HG03095 (cell line): Measurements from ENCODE around the gene ARHGEF40.
A peak's percentile ranks its signal among the peaks of the same experiment; 100 is the strongest.

Experiments used
- ATAC-seq: cut with Tn5 transposase; IDR thresholded peaks from one replicate; pipeline ENCODE4 v1.9.1; 2021; ENCODE audit warnings: moderate library complexity; ENCODE audit not compliant: unreplicated experiment

ARHGEF40 gene

GRCh38 chr14:21078726-21079125 is 8.6 kb downstream of the ARHGEF40 start:
- no peak for ATAC-seq

- ATAC-seq, result no peak
Observed at GRCh38 chr14:21081521-21082142, 11.5 kb downstream of the ARHGEF40 start.

DNA sequence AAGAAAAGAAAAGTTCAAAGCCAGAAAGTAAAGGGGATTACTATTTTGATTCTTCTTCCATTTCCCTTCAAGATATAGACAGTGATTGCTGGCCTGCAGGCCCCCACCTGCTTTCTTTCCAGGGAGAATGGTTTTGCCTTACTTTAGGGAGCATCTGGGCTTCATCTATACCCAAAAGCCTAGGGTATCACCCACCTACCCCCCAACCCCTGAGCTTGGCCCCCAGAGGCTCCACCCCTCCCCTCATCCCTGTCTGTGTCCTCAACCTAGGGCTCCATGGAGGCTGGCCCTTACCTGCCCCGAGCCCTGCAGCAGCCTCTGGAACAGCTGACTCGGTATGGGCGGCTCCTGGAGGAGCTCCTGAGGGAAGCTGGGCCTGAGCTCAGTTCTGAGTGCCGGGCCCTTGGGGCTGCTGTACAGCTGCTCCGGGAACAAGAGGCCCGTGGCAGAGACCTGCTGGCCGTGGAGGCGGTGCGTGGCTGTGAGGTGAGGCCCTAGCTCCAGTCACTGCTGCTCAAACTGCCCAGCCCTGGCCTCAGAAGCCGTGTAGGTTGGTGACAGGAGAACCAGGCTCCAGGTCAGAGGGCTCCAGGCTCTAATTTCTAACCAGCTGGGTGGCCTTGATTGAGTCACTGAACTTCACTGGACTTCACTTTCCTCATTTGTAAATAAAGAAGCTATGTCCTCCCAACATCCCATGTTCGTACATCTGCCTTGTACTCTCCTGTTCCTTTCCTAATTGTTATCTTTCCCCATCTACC is 13.6 kb downstream of the ARHGEF40 start:
- ATAC-seq, result no peak

- no peak for ATAC-seq
Observed at GRCh38 chr14:21084396-21084795, 14.3 kb downstream of the ARHGEF40 start.

- no peak for ATAC-seq
Observed at GRCh38 chr14:21084998-21085853, 15.1 kb downstream of the ARHGEF40 start.

DNA sequence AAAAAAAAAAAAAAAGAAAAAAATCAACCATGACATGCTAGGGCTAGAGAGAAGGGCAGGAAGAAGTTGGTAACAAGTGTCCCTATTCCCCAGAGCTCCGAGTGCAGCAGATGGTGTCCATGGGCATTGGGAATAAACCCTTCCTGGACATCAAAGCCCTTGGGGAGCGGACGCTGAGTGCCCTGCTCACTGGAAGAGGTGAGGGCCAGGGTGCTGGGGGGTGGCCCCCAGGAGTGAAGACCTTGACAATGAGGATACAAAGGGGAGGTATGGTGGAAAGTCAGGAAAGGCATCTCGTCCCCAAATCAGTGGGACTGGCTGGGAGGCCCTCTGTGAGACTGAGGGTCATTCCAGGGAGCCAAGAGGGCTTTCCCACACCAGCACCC is 16.8 kb downstream of the ARHGEF40 start:
- no peak for ATAC-seq

DNA sequence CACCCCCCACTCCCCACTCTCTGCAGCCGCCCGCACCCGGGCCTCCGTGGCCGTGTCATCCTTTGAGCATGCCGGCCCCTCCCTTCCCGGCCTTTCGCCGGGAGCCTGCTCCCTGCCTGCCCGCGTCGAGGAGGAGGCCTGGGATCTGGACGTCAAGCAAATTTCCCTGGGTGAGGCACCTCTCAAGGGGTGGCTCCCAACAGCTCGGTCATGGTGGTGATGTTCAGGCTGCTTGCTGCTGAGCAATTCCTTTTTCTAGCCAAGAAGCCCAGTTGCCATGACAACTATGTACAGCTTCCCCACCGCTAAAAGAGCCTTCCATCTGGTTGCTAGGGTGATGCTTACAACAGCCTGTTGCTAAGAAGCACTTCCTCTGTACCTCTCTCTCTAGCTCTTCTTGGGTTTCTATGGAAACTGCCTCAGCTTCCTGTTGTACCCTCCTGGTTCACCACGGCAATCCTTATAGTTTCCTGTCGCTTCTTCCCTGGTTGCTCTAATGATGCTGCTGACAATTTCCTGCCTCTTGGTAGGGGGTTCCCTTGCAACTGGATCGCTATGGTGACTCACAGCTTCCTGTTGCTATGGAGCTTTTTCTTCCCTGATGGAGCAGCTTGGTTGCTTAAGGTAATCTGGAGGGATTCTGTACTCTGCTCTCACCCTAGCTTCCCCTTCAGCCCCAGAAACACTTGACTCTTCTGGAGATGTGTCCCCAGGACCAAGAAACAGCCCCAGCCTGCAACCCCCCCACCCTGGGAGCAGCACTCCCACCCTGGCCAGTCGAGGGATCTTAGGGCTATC is 17.4 kb downstream of the ARHGEF40 start:
- no peak for ATAC-seq

- no peak for ATAC-seq
Observed at GRCh38 chr14:21088687-21089086, 18.6 kb downstream of the ARHGEF40 start.

DNA sequence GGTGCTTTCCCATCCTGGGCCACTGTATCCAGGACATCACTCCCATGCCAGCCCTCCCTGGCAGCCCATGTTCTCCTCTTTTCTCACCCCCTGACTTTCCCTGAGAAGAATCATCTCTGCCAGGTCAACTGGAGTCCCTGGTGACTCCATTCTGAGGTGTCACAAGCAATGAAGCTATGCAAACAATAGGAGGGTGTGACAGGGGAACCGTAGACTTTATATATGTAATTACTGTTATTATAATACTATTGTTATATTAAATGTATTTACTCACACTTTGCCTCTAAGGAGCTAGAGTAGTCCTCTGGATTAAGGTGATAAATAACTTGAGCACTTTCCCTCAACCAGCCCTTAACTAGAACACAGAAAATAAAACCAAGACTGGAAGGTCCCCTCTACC is 19.2 kb downstream of the ARHGEF40 start:
- no peak for ATAC-seq

DNA sequence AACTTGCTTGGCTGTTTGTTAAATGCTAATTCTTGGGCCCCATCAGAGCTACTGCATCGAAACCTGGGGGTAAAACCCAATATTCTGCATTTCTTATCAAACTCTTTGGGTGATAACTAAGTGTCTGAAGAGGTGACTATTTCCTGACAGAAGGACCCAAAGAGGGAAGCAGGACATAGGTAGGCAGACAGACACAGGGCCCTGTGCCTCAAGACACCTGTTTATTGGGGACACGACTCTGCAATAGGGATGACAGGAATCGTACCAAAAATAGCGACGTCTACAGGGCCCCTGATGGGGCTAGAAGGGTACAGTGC is 19.7 kb downstream of the ARHGEF40 start:
- ATAC-seq, result no peak

GRCh38 chr14:21090194-21090939 is 20.3 kb downstream of the ARHGEF40 start:
- ATAC-seq, result no peak

DNA sequence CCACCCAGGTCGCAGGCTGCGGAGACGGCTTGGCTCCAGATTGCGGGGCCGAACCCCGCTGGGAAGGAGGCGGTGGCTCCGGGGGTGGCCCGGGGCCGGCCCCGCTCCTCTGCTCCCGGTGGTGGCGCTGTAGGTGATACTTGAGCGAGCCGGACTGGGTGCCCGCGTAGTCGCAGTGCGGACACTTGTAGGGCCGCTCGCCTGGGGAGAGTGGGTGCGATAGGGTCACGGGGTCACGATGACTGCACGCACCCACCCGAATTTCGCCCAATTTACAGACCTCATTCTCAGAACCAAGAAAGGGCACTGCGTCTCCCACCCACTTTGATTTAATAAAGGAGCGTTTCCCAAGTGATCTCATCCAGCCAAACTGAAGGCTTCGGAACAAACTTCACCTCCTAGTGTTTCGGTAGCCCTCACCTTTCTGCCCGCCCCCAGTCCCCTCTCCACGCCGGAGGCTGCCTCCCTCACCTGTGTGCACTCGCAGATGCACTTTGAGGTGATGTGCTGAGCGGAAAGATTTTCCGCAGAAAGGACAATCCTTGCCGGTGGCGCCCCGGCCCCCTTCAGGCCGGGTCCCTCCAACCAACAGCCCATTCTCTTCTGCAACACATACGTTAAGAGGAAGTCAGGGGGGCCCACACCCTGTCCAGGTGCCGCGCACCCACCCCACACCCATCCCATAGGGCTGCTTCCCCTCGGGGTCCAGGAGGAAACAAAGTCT is 21.0 kb downstream of the ARHGEF40 start:
- ATAC-seq, result no peak

DNA sequence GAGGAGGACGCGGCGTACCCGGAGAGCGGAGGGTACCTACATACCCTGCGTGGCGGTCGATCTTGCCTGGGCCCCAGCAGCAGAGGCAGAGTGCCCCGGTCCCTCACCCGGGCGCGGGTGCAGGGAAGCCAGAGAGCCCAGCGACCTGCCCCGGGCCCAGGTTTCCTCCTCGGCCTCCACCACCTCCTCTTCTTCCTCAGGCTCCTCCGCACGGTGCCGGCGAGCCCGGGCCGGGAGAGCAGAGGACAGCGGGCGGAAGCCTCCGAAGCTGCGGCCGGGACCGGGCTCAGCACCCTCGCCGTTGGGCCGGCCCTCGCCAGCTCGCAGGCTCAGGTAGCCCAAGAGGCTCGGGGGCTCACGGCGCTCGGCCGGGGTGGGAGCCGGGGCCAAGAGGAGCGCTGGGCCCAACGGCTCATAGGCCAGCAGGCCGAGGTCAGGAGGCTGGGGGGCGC is 21.7 kb downstream of the ARHGEF40 start:
- ATAC-seq, result no peak

- ATAC-seq, result peak; percentile 76
Observed at GRCh38 chr14:21092273-21093011, 22.3 kb downstream of the ARHGEF40 start.

DNA sequence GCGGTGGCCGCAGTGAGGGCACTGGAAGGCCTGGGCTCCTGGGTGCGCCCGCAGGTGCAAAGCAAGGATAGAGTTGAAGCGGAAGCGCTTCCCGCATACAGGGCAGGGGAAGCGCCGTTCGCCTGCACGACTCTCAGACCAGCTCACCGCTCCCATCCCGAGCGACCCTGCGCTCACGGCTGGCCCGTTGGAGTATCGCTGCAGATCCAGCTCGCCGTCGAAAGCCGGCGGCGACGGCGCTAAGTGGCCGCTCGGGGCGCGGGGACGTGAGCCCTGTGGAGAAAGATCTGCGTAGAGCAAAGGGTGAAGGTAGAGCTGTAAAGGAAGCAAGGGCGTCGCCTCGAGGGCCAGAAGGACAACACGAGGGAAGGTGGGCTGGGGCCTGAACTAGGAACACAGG is 22.9 kb downstream of the ARHGEF40 start:
- ATAC-seq, result no peak

GRCh38 chr14:21093769-21094681 is 23.9 kb downstream of the ARHGEF40 start:
- ATAC-seq, result no peak

- no peak for ATAC-seq
Observed at GRCh38 chr14:21095430-21096205, 25.5 kb downstream of the ARHGEF40 start.
